GM21390 (cell line): Measurements from ENCODE around the gene HECW1.
"Not testable (repeated sequence)": the region's sequence is repeated elsewhere in the genome, so short reads cannot be mapped to it uniquely, and the experiment has no call there.

ENCODE experiments used
- ATAC-seq: cut with Tn5 transposase; IDR thresholded peaks from one replicate; pipeline ENCODE4 v1.9.1; 2021; ENCODE audit not compliant: unreplicated experiment

Gene HECW1

GRCh38 chr7:43560742-43561330 lies 448.4 kb downstream of the HECW1 start:
- no peak for ATAC-seq

- no peak for ATAC-seq
These were observed 449.9 kb downstream of the HECW1 start for GRCh38 chr7:43562383-43562782.

- ATAC-seq, result no peak
These were observed 453.3 kb downstream of the HECW1 start for GRCh38 chr7:43565786-43566185.

DNA sequence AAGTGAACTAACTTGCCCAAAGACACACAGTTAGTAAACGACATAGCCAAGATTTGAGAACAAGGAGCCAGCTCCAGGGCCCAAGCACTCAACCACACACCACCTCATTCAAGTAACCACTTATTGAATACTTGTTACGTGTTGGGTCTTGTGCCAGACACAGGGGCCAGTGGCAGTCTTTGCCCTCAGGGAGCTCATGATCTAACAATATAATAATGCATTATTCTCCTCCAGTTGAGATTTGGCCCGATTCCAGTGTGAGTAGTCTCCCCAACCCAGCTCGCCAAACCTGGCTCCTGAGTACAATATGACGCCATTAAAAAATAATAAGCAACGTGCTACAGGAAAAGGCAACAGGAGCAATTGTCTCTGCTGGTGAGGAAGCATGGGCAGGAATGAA lies 456.1 kb downstream of the HECW1 start:
- ATAC-seq, result no peak

GRCh38 chr7:43569424-43569823 lies 457.0 kb downstream of the HECW1 start:
- ATAC-seq, result peak; percentile 44

DNA sequence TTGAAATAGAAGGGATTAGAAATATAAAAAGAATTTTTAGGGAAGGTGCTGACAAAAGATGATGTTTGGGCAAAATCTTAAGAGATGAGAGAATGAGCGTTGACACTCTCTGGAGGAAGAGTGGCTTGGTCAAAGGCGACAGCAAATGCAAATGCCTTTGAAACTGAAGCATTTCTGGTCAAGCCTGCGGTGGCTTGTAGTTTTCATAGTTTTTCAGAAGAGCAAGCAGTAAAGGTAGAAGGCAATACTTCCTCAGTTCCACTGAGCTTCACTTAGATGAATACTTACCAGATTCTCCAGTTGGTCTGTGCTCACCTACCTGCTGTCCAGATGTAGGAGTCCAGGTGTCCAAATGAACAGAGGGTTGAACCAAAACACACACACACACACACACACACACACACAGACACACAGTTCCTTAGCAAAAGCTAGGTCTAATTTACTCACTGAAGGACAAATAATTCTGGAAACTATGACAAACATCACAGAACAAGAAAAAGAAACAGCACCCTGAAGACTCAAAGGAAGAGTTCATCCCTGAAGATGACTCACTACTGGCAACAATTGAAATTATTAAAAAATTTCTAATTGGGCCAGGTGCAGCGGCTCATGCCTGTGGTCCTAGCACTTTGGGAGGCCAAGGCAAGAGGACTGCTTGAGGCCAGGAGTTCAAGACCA lies 458.4 kb downstream of the HECW1 start:
- ATAC-seq, result peak; percentile 83

GRCh38 chr7:43572516-43573049 lies 460.1 kb downstream of the HECW1 start:
- ATAC-seq, result peak; percentile 38

DNA sequence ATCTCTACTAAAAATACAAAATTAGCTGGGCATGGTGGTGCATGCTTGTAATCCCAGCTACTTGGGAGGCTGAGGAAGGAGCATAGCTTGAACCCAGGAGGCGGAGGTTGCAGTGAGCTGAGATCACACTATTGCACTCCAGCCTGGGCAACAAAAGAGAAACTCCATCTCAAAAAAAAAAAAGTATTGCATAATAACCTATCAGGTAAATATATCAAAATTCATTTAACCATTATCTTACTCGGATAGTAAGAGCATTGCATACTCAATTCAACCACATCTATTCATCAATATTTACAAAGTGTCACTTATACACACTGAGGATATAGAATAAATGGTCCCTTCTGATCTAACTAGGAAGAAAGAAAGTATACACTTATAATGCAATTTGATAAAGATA lies 461.4 kb downstream of the HECW1 start:
- ATAC-seq, result not testable (repeated sequence)

DNA sequence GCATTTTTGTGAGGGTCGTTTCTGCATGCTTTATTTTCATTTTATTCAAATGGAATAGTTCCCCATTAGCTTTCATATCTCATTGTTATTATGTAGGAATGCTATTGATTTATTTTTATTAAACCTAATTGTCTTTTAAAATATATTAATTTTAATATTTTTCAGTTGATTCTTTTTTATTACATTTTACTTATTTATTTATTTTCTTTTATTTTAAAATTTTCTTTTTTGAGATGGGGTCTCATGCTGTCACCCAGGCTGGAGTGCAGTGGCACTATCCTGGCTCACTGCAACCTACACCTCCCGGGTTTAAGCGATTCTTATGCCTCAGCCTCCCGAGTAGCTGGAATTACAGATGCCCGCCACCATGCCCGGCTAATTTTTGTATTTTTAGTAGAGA lies 463.1 kb downstream of the HECW1 start:
- ATAC-seq, result no peak

DNA sequence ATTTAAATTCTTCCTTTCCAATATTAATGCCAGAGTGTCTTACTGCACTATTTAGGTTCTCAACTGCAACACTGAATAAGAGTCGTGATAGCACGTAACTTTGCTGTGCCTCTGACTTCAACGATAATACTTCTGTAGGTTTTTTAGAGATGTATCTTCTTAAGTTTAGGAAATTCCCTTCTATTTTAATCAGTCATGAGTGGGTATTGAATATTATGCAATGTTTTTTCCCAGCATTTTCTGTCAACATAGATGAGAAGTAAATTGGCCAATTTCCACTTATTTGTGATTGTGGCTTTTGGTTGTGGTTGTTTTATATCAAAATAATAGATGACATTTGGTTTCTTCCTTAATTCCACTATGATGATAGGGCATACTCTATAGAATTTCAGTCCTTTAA lies 463.8 kb downstream of the HECW1 start:
- ATAC-seq, result no peak

GRCh38 chr7:43577485-43577951 lies 465.1 kb downstream of the HECW1 start:
- ATAC-seq, result no peak

DNA sequence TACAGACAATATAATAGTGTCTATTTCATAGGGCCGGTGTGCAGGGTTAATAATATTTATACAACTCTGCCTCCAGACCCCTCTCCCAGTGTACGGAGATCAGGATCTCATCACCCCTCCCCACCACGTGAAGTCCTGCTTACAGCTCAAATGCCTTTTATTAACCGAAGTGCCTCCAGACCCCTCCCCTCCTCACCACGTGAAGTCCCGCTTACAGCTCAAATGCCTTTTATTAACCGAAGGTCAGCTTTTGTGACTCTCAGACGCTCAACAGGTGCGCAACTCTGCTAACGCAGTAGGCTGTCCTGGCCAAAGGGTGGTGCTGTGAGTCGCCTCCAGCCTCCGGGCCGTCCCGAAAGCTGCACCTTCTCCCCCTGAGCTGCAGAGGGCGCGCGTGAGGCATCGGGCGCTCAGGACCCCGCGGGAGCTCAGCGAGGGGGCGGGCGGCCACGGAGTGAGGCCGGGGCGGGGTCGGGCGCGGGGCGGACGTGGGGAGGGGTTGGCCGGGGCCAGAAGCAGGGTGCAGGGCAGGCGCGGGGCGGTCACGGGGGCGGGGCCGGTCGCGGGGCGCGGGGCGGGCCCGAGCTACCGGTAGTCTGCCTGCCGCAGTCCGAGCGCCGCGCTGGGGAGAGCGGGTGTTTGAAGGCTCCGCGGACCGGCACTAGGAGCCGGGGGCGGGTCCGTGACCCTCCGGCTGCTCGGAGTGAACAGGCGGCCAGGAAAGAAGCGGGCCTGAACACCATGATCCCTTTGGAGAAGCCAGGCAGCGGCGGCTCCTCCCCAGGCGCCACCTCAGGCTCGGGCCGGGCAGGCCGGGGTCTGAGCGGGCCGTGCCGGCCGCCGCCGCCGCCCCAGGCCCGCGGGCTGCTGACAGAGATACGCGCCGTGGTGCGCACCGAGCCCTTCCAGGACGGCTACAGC lies 470.3 kb downstream of the HECW1 start, which contains the start of gene STK17A:
Gene STK17A (plus strand): TSS at position 606 of the 921 bp plus-strand sequence. CDS start 136 bp downstream, at position 742.
- peak; percentile 62 for ATAC-seq

GRCh38 chr7:43583424-43584194 lies 471.2 kb downstream of the HECW1 start:
- ATAC-seq, result peak; percentile 18

- no peak for ATAC-seq
These were observed 471.7 kb downstream of the HECW1 start for GRCh38 chr7:43584195-43584586.

DNA sequence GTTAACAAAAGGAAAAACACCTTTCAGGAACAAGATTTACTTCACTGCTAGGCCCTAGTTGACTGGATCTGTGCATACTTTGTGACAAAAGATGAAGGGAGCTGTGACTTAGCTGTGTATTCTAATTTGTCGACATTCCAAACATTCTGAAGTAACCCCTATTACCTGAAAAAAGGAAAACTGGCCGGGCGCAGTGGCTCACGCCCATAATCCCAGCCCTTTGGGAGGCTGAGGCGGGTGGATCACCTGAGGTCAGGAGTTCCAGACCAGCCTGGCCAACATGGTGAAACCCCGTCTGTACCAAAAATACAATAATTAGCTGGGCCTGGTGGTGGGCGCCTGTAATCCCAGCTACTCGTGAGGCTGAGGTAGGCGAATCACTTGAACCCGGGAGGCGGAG lies 472.3 kb downstream of the HECW1 start:
- ATAC-seq, result not testable (repeated sequence)

DNA sequence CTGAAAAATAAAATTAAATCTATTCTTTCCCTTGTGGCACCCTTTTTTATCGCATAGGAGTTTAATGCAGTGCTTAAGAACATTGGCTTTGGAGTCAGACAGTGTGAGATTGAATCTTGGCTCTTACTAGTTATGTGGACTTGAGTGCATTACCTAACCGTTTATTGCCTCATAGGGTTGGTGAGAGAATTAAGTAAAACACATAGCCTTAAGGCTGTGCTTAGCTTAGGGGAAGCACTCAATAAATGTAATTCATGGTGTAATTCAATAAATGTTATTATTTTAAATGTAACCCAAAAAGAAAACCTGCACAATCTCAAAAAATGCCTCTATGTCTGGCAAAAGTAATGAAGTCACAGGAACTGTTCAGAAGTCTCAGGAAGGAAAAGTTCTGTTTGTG lies 473.1 kb downstream of the HECW1 start:
- ATAC-seq, result no peak

- ATAC-seq, result no peak
These were observed 473.9 kb downstream of the HECW1 start for GRCh38 chr7:43586251-43586900.

DNA sequence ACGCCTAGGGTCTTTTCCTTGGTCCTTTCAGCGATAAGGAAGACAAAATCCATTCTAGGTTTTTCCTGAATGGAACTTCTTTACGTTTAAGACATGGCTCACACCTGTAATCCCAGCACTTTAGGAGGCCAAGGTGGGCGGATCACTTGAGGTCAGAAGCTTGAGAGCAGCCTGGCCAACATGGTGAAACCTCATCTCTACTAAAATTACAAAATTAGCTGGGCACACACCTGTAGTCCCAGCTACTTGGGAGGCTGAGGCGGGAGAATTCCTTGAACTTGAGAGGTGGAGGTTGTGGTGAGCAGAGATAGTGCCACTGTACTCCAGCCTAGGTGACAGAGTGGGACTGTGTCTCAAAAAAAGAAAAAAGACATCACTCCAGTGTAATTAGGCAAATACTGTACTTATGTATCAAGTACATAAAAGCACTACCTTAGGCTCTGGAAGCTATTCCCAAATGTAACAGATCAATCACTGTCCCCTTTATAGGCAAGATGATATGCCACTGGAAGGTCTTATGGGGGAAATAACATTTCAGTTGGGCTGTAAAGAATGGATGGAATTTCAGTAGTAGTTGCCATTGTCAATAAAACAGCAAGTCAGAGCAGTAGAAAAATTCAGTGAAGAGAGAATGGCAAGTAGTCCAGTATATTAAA lies 476.2 kb downstream of the HECW1 start:
- ATAC-seq, result no peak

DNA sequence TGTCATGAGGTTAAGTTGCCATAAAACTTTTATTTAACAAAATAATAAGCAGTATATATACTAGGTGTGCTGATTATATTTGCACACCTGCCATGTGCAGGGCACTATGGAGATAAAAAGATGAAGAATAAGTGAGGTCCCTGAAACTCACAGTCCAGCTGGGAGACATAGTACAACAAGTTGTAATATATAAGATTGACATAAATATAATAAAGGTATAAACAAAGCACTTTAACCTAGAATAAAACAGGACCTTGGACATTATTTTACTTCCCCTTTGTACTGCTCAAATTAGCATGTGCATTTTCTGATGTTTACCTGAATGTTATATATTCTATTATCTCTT lies 476.7 kb downstream of the HECW1 start:
- no peak for ATAC-seq

DNA sequence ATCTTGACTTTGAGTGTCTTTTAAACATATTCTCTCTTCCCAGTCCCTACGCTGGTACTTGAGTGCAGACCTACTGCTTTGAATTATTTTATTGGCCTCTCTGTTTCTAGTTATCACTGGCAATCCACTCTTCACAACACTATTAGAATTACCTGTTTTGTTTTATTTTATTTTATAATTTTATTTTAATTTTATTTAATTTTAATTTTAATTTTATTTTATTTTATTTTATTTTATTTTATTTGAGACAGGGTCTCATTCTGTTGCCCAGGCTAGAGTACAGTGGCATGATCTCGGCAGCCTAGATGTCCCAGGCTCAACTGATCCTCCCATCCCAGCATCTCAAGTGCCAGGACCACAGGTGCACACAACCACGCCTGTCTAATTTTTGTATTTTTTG lies 477.3 kb downstream of the HECW1 start:
- ATAC-seq, result no peak
